SK-N-SH (cell line): Measurements from ENCODE around the gene USB1.

ENCODE experiments used
- CHD2 ChIP-seq: fragments of 150-350 bp; IDR thresholded peaks from 2 replicates; pipeline ENCODE4 v1.6.1; 2018; ENCODE audit warnings: low read length; ENCODE audit not compliant: partially characterized antibody
- CTCF ChIP-seq: fragments of 200-600 bp; sonication (generic); IDR thresholded peaks from 2 replicates; pipeline ENCODE4 v1.6.1; 2017; ENCODE audit warnings: antibody characterized with exemption, mild to moderate bottlenecking, moderate library complexity
- FOXM1 ChIP-seq: IDR thresholded peaks from 2 replicates; pipeline ENCODE4 v1.4.0; 2012; ENCODE audit warnings: low read depth, mild to moderate bottlenecking
- MAX ChIP-seq: IDR thresholded peaks from 2 replicates; pipeline ENCODE4 v1.4.0; 2012; ENCODE audit warnings: low read depth
- SMC3 ChIP-seq: IDR thresholded peaks from 2 replicates; pipeline ENCODE4 v1.6.1; 2012; ENCODE audit warnings: low read depth, low read length, improper control_type of control experiment
- USF1 ChIP-seq: IDR thresholded peaks from 2 replicates; pipeline ENCODE4 v1.4.0; 2012; ENCODE audit warnings: low read depth, borderline replicate concordance

DNA sequence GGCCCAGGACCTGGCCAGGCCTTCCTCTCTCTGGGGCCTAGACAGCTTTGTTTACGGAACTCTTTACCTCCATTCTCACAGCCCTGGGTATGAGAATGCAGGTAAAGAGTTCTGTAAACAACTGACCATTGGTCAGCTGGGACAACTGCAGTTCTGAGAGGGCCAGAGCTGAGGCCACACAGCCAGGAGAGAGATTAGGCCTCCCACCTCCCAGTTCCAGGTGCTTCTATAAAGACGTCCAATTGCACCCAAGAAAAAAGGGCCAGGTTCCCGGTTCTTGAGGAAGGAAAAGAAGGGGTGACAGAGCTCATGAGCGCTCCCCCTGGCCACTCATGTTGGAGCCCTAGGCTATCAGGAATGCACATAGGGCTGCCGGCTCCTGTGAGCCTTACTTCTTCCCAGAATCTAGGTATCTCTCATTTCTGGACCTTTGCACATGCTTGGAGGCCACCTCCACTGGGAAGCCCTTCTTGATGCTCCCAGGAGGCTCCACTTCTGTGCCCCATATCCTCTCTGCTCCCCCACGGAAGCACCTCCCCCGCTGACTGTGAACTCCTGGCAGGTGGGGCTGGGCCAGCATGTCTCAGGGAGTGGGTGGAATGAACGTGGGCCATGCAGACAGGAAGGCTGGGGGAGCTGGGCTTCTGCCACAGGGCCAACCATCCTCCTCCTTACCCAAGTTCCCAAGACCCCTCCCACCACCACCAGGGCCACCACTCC lies 43.4 kb upstream of the USB1 start:
- no peak for TF ChIP-seq MAX
- TF ChIP-seq CTCF: no peak
- no peak for TF ChIP-seq CHD2
- no peak for TF ChIP-seq SMC3
- TF ChIP-seq FOXM1: no peak
- TF ChIP-seq USF1: no peak
